HUDEP-2 (cell line): ENCODE data around the gene CIDEB.
A peak's percentile ranks its signal among the peaks of the same experiment; 100 is the strongest.
"Not testable (repeated sequence)": the region's sequence is repeated elsewhere in the genome, so short reads cannot be mapped to it uniquely, and the experiment has no call there.

Experiments
- DNase-seq, 76 experiments: peaks; one replicate each; lab custom pipeline; 2025; ENCODE audit not compliant: unreplicated experiment in 76 of 76; lab: John Stamatoyannopoulos, UW

Gene CIDEB

GRCh38 chr14:24307575-24308341 is at the start of gene CIDEB:
Gene CIDEB (minus strand): TSS chr14:24307977. CDS start chr14:24307858, 119 bp downstream.
- peak in 47 of 76 experiments; percentile 5 to 62 (median 33) for DNase-seq

DNA sequence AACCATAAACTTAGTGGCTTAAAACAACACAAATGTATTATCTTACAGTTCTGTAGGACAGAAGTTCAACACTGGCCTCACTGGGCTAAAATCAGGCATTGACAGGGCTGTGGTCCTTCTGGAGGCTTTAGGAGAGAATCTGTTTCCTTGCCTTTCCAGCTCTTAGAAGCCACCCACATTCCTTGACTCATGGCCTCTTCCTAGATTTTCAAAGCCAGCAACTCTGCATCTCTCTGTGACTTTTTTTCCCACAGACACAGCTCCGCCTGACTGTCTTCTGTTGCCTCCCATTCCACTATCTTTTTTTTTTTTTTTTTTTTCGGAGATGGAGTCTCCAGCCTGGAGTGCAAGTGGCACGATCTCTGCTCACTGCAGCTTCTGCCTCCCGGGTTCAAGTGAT is 48.4 kb upstream of the CIDEB start:
- DNase-seq, result no peak

- no peak for DNase-seq
Observed at GRCh38 chr14:24355009-24355408, 47.2 kb upstream of the CIDEB start.

DNA sequence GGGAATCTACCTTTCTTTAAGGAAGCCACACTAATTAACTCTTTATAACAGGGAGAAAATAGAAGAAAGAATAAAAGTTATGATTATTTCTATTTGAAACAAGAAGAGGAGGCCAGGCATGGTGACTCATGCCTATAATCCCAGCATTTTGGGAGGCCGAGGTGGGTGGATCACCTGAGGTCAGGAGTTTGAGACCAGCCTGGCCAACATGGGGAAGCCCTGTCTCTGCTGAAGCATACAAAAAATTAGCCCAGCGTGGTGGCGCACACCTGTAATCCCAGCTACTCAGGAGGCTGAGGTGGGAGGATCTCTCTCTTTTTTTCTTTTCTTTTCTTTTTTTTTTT is 46.7 kb upstream of the CIDEB start:
- DNase-seq, result not testable (repeated sequence)

- no peak for DNase-seq
Observed at GRCh38 chr14:24353559-24354481, 46.0 kb upstream of the CIDEB start.

GRCh38 chr14:24351517-24351916 is 43.7 kb upstream of the CIDEB start:
- DNase-seq, result peak in 2 of 76 experiments; percentile 10 to 12

DNA sequence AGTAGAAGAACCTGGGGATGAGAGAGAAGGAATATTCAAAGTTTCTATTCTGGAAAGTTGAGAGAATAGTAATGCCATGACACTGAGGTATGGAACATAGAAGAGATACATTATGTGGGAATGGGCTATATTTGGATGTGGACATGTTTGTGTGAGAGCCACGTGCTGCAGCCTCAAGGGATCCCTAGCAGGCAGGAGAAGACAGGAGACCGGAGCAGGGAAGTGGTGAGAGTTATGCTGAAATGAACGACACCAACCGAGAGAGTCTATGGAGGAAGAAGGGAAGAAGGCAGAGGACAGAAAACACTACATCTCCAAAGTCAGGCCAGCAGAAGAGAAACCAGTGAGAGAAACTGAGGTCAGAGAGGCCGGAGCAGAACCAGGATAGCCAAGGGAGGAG is 42.0 kb upstream of the CIDEB start:
- no peak for DNase-seq

- DNase-seq, result no peak
Observed at GRCh38 chr14:24348186-24348585, 40.4 kb upstream of the CIDEB start.

DNA sequence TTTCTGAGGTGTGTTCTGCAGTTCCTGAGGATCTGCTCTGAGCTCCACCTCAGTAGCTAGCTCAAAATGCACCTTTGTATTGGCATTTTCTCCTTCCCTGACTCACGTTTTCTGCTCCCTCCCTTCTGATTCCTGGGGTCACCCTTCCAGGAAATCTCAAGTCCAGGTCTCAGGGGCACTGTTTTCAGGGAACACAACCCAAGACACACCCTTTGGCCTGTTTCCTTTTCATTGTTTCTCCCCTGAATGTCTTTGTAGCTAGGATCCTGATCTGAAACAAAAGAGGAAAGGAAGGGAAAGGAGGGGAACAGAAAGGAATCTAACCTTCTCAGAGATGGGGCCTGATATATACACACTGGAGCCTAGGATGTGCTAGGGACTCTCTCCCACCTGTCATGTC is 39.4 kb upstream of the CIDEB start:
- no peak for DNase-seq

- DNase-seq, result peak in 1 of 76 experiments; percentile 7
Observed at GRCh38 chr14:24343795-24344660, 36.3 kb upstream of the CIDEB start.

DNA sequence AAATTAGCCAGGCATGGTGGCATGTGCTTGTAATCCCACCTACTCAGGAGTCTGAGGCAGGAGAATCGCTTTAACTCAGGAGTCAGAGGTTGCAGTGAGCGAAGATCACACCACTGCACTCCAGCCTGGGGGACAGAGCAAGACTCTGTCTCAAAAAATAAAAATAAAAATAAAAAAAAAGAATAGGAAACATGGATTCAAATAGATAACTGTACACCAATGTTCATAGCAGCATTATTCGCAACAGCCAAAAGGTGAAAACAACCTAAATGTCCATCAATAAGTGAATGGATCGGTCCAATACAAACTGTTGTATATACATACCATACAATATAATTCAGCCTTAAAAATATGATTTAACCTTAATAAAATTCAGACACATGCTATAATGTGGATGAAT is 35.1 kb upstream of the CIDEB start:
- DNase-seq, result no peak

DNA sequence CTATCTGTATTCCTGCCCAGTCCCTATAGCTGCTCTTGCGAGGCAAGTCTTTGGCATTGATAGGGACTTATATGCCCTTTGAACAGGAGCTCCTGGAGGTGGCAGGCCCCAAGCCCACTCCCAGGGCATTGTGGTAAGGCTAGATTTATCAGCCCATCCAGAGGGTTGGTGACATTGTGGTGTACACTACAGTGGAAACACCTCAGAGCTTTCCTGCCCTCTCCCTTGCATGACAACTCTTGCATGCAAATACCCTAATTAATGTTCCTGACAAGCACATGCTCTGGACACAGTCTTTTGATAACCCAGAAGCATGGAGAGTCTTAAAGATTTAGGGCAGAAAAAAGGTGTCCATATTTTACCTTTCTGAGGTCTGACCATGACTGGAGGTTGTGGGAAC is 32.8 kb upstream of the CIDEB start:
- DNase-seq, result no peak

DNA sequence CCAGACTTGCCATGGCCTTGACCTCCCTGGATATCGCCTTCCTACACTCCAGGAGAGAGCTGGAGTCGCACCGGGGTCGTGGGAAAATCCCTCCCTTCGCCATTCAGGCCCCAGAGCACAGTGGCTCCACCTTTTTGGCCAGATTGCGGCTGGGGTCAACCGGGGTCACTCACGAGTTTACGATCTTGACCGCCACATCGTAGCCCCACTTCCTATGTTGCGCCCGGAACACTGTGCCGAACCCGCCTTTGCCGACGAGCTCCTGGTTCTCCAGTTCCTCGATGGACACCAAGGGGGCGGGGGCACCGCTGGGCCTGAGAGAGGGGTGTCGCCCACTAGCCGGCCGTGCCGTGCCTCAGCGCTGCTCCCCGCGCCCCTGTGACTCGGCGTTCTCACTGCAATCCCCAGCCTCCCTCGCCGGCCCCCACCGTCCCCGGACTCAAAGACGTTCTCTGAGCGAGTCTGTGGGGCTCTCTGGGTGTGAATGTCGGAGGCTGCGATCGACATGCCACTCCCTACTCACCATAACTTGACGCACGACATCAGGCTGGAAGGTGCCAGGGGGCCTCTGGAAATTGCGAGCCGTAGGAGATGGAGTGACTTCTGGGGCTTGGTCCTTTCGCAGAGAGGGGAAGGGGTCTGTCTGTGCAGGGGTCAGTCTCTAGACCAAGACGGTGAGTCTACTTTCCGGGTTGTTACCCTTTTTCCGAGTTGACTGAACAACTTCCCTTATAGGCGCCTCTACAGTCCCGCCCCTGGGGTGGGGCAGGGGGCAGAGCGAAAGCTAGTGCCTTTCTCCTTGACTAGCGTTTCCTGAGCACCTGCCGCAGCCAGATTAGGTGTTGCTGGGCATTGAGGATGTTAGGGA is 31.7 kb upstream of the CIDEB start, which contains the start of gene RIPK3:
Gene RIPK3, minus strand, starts transcription at position 708 of the 868 bp plus-strand sequence. Its CDS starts 165 bp downstream, at position 543.
- DNase-seq, result peak in 2 of 76 experiments; percentile 9 to 10

- DNase-seq, result no peak
Observed at GRCh38 chr14:24338843-24339242, 31.1 kb upstream of the CIDEB start.

GRCh38 chr14:24337824-24338175 is 30.0 kb upstream of the CIDEB start:
- DNase-seq, result no peak

- no peak for DNase-seq
Observed at GRCh38 chr14:24337144-24337823, 29.5 kb upstream of the CIDEB start.

- no peak for DNase-seq
Observed at GRCh38 chr14:24335461-24336171, 27.8 kb upstream of the CIDEB start.

- no peak for DNase-seq
Observed at GRCh38 chr14:24334431-24335291, 26.9 kb upstream of the CIDEB start, which contains the start of gene ADCY4. Gene ADCY4 (minus strand): TSS chr14:24335071. CDS start chr14:24334652, 419 bp downstream.
